ENCODE measurements around the gene MTAP. TPM values are rescaled to one million over a fixed set of nuclear protein-coding genes. Genes with fewer than 3 reads are reported as not detected.

MTAP gene
- total and polyA plus RNA-seq, 12 donors, result 4.9 to 26.2 (median 20.6) TPM

DNA sequence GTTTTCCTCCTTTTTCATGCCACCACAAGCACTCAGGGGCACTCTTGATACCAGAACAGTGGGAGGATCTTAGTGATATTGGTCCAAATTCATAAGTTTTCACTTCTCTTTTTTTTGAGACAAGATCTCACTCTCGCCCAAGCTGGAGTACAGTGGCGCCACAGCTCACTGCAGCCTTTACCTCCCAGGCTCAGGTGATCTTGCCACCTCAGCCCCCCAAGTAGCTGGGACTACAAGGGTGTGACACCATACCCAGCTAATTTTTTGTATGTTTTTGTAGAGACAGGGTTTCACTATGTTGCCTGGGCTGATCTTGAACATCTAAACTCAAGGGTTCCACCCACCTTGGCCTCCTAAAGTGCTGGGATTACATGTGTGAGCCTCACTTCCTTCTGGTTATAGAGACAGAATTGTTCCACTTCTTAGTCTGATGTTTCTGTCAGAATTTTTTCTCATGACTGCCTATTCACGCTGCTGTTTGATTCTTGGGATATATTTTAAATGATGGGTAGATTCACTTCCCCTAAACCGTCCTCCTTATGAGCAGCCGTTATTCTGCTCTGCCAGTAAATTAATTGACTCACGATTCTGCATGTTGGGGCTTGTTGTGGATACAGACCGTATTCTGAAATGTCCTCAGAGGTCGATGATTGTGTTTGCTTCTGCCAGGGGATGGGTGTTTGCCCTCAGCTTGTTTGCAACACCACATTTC lies 30.8 kb downstream of the MTAP start:
- WGBS, 2 donors, result 87 to 96% methylated on average over 8 of the region's 8 CpGs
- intact Hi-C loops (cut with DNase I), result no loop called here
- TF ChIP-seq, protein P1, sequence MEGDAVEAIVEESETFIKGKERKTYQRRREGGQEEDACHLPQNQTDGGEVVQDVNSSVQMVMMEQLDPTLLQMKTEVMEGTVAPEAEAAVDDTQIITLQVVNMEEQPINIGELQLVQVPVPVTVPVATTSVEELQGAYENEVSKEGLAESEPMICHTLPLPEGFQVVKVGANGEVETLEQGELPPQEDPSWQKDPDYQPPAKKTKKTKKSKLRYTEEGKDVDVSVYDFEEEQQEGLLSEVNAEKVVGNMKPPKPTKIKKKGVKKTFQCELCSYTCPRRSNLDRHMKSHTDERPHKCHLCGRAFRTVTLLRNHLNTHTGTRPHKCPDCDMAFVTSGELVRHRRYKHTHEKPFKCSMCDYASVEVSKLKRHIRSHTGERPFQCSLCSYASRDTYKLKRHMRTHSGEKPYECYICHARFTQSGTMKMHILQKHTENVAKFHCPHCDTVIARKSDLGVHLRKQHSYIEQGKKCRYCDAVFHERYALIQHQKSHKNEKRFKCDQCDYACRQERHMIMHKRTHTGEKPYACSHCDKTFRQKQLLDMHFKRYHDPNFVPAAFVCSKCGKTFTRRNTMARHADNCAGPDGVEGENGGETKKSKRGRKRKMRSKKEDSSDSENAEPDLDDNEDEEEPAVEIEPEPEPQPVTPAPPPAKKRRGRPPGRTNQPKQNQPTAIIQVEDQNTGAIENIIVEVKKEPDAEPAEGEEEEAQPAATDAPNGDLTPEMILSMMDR (IDR thresholded peaks at IDR 0.05), result no peak

GRCh38 chr9:21835121-21835520 lies 32.7 kb downstream of the MTAP start:
- 97 to 99% methylated on average over 3 of the region's 3 CpGs for WGBS, 2 donors
- Histone ChIP-seq H3K27ac (no peak overlapping the region), H3K9me3 (no peaks in the 10 kb centered on the region), H3K4me3 (no peak overlapping the region), H3K27me3 (no peaks in the 10 kb centered on the region), H3K4me1 (peaks cover 0 to 43% (median 0%) of the 10 kb centered on the region in 9 donors), H3K36me3 (peaks cover 0 to 96% (median 22%) of the 10 kb centered on the region in 9 donors)
- ATAC-seq (no peak), DNase-seq (no peak)
- intact Hi-C loops (cut with DNase I), result no loop called here
- TF ChIP-seq, protein P1 (IDR thresholded peaks at IDR 0.05), result no peak

More for the DNA sequence above, 30.8 kb downstream of the MTAP start:
- no peak for DNase-seq
- H3K9me3 ChIP-seq, result no peaks in the 10 kb centered on the region
- H3K4me3 ChIP-seq, result no peak overlapping the region
- peaks cover 0 to 43% (median 0%) of the 10 kb centered on the region in 9 donors for H3K4me1 ChIP-seq
- H3K27me3 ChIP-seq, result no peaks in the 10 kb centered on the region
- H3K27ac ChIP-seq, result no peak overlapping the region
- peaks cover 0 to 96% (median 26%) of the 10 kb centered on the region in 9 donors for H3K36me3 ChIP-seq
- ATAC-seq, result no peak

- intact Hi-C loops (cut with DNase I), result no loop called here
- Histone ChIP-seq H3K27me3 (no peaks in the 10 kb centered on the region), H3K4me3 (no peak overlapping the region), H3K9me3 (no peaks in the 10 kb centered on the region), H3K27ac (peak overlapping the region in 1 of 10 donors; percentile 45), H3K36me3 (peaks cover 0 to 98% (median 36%) of the 10 kb centered on the region in 9 donors), H3K4me1 (peaks cover 0 to 36% (median 0%) of the 10 kb centered on the region in 9 donors)
- DNase-seq (no peak), ATAC-seq (peak in 2 of 8 donors; percentile 37 to 58)
- 85 to 90% methylated on average over 7 of the region's 7 CpGs for WGBS, 2 donors
- TF ChIP-seq, protein P1 (IDR thresholded peaks at IDR 0.05), result no peak
Observed at GRCh38 chr9:21836437-21837161, 34.2 kb downstream of the MTAP start.

GRCh38 chr9:21837501-21837900 lies 35.1 kb downstream of the MTAP start:
- no peak for ATAC-seq
- no peaks in the 10 kb centered on the region for H3K9me3 ChIP-seq
- intact Hi-C loops (cut with DNase I), result no loop called here
- H3K4me1 ChIP-seq, result peaks cover 0 to 27% (median 0%) of the 10 kb centered on the region in 9 donors
- 96 to 98% methylated on average over 6 of the region's 6 CpGs for WGBS, 2 donors
- no peaks in the 10 kb centered on the region for H3K27me3 ChIP-seq
- no peak overlapping the region for H3K4me3 ChIP-seq
- no peak overlapping the region for H3K27ac ChIP-seq
- no peak for DNase-seq
- H3K36me3 ChIP-seq, result peaks cover 0 to 92% (median 36%) of the 10 kb centered on the region in 9 donors
- TF ChIP-seq, protein P1 (IDR thresholded peaks at IDR 0.05), result no peak
